ENCODE data around the gene KCNMA1.

KCNMA1 gene

DNA sequence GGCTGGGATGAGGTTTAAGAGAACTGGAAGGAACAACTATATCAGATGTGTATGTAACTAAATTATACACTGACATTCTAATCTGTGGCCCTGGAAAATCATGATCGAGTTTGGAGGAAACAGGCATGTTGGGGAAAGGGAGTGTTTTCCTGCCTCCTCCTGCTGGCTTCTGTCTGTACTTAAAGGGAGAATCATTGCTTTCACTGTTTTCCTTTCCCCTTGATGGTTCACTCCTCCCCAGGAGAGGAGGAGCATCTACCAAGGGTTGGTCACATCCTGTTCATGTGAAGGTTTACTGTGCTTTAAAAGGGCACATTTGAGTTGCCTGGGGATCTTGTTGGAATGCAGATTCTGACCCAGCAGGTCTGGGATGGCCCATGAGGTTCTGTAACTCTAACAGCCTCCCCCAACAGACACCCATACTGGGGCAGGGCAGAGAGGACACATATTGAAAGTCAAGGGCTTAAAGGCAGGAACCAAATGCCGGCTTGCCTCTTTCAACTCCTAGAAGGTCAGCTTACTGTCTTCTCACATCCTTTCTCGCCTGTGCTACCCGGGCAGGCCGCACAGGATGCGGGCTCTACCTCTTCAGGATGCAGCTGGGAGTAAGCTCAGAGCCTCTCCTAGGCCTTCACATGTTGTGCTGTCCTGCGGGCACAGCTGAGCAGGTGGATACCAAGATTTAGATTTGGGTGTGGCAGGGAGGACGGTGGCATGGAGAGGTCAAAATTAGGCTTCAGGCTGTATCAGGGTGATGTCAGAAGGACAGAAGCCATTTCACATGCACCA, 694.8 kb downstream of the KCNMA1 start:
- H3K27me3 ChIP-seq (ENCODE audit: control insufficient read depth, insufficient read depth, low read length) = no peaks in the 10 kb centered on the region
- peaks cover 6% of the 10 kb centered on the region for H3K4me1 ChIP-seq (ENCODE audit: control insufficient read depth, insufficient read depth, low read length)
- peaks cover 10% of the 10 kb centered on the region for H3K36me3 ChIP-seq (ENCODE audit: insufficient read depth, low read length)
- no peaks in the 10 kb centered on the region for H3K9me3 ChIP-seq (replicated peaks; ENCODE audit: low read length)
- no peak overlapping the region for H3K9ac ChIP-seq (ENCODE audit: low read depth, low read length)
- H3K4me2 ChIP-seq (ENCODE audit: low read length) = no peak overlapping the region
- H3K4me3 ChIP-seq (ENCODE audit: low read length) = no peak overlapping the region

GRCh38 chr10:76939933-76940468, 697.6 kb downstream of the KCNMA1 start:
- no peak overlapping the region for H3K4me2 ChIP-seq (ENCODE audit: low read length)
- H3K4me3 ChIP-seq (ENCODE audit: low read length) = no peak overlapping the region
- peaks cover 2% of the 10 kb centered on the region for H3K4me1 ChIP-seq (ENCODE audit: control insufficient read depth, insufficient read depth, low read length)
- H3K9me3 ChIP-seq (replicated peaks; ENCODE audit: low read length) = no peaks in the 10 kb centered on the region
- peaks cover 10% of the 10 kb centered on the region for H3K36me3 ChIP-seq (ENCODE audit: insufficient read depth, low read length)
- no peaks in the 10 kb centered on the region for H3K27me3 ChIP-seq (ENCODE audit: control insufficient read depth, insufficient read depth, low read length)
- no peak overlapping the region for H3K9ac ChIP-seq (ENCODE audit: low read depth, low read length)

- Histone ChIP-seq H3K27me3 (ENCODE audit: control insufficient read depth, insufficient read depth, low read length) (no peaks in the 10 kb centered on the region), H3K4me2 (ENCODE audit: low read length) (no peak overlapping the region), H3K9ac (ENCODE audit: low read depth, low read length) (no peak overlapping the region), H3K36me3 (ENCODE audit: insufficient read depth, low read length) (no peaks in the 10 kb centered on the region), H3K9me3 (replicated peaks; ENCODE audit: low read length) (no peaks in the 10 kb centered on the region), H3K4me3 (ENCODE audit: low read length) (no peak overlapping the region), H3K4me1 (ENCODE audit: control insufficient read depth, insufficient read depth, low read length) (no peaks in the 10 kb centered on the region)
Observed at GRCh38 chr10:76937181-76937600, 700.4 kb downstream of the KCNMA1 start.

DNA sequence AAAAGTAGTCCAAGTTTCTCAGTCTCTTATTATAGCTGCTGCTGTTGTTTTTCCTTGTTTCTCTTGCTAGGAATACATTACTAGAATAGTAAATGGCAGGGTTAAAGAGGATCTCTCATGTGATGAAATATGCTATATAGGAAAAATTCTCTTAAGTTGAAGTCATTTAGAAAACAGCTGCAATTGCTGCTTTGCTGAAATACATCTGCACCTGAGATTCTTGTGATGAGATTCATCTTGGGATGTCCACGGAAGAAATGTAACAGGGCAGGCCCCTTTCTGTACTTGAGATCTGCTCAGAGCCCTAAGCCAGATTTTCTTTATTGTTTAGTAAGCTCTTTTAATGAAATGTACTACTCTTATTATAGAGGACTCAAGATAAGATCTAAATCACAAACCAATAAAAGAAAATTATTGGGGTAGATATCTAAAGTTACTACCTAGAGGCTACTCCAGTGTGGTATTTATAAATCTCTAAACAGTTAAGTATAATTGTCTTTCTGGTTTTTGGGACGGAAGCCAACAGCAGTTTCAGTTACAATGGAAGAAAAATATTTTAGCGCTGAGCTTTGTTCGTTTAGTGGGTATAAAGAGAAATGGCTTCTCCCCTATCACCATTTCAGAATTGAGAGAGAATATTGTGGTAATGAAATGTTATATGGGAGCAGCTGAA, 701.5 kb downstream of the KCNMA1 start:
- no peak overlapping the region for H3K4me2 ChIP-seq (ENCODE audit: low read length)
- H3K9ac ChIP-seq (ENCODE audit: low read depth, low read length) = no peak overlapping the region
- no peak overlapping the region for H3K4me3 ChIP-seq (ENCODE audit: low read length)
- no peaks in the 10 kb centered on the region for H3K27me3 ChIP-seq (ENCODE audit: control insufficient read depth, insufficient read depth, low read length)
- no peaks in the 10 kb centered on the region for H3K4me1 ChIP-seq (ENCODE audit: control insufficient read depth, insufficient read depth, low read length)
- H3K36me3 ChIP-seq (ENCODE audit: insufficient read depth, low read length) = no peaks in the 10 kb centered on the region
- H3K9me3 ChIP-seq (replicated peaks; ENCODE audit: low read length) = no peaks in the 10 kb centered on the region

DNA sequence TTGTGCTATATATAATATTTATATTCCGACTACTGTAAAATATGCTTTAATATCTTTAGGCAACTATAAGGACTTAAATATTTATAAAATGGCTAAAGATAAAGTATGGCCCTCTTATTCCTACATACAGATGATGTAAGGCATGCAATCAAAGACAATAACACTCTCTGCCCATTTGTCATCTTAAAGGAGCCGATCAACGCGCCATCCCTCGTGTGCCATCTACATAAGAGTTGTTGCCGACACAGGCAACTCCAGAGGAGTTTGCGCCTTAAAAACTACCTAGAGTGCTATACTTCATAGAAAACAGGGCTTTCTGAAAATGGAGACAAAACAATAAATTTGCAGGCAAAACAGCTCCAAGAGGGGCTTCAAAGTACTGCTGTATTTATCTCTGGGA, 709.0 kb downstream of the KCNMA1 start:
- Histone ChIP-seq H3K9me3 (replicated peaks; ENCODE audit: low read length) (no peaks in the 10 kb centered on the region), H3K27me3 (ENCODE audit: control insufficient read depth, insufficient read depth, low read length) (no peaks in the 10 kb centered on the region), H3K4me3 (ENCODE audit: low read length) (no peak overlapping the region), H3K9ac (ENCODE audit: low read depth, low read length) (no peak overlapping the region), H3K4me2 (ENCODE audit: low read length) (no peak overlapping the region), H3K36me3 (ENCODE audit: insufficient read depth, low read length) (no peaks in the 10 kb centered on the region), H3K4me1 (ENCODE audit: control insufficient read depth, insufficient read depth, low read length) (no peaks in the 10 kb centered on the region)

GRCh38 chr10:76925636-76926405, 711.8 kb downstream of the KCNMA1 start:
- Histone ChIP-seq H3K4me2 (ENCODE audit: low read length) (no peak overlapping the region), H3K27me3 (ENCODE audit: control insufficient read depth, insufficient read depth, low read length) (no peaks in the 10 kb centered on the region), H3K4me3 (ENCODE audit: low read length) (no peak overlapping the region), H3K36me3 (ENCODE audit: insufficient read depth, low read length) (no peaks in the 10 kb centered on the region), H3K9ac (ENCODE audit: low read depth, low read length) (no peak overlapping the region), H3K4me1 (ENCODE audit: control insufficient read depth, insufficient read depth, low read length) (no peaks in the 10 kb centered on the region), H3K9me3 (replicated peaks; ENCODE audit: low read length) (no peaks in the 10 kb centered on the region)

- Histone ChIP-seq H3K4me3 (ENCODE audit: low read length) (no peak overlapping the region), H3K4me1 (ENCODE audit: control insufficient read depth, insufficient read depth, low read length) (no peaks in the 10 kb centered on the region), H3K9ac (ENCODE audit: low read depth, low read length) (no peak overlapping the region), H3K4me2 (ENCODE audit: low read length) (no peak overlapping the region), H3K27me3 (ENCODE audit: control insufficient read depth, insufficient read depth, low read length) (no peaks in the 10 kb centered on the region), H3K9me3 (replicated peaks; ENCODE audit: low read length) (no peaks in the 10 kb centered on the region), H3K36me3 (ENCODE audit: insufficient read depth, low read length) (no peaks in the 10 kb centered on the region)
Observed at GRCh38 chr10:76922666-76923065, 714.9 kb downstream of the KCNMA1 start.

- Histone ChIP-seq H3K9me3 (replicated peaks; ENCODE audit: low read length) (no peaks in the 10 kb centered on the region), H3K4me2 (ENCODE audit: low read length) (no peak overlapping the region), H3K27me3 (ENCODE audit: control insufficient read depth, insufficient read depth, low read length) (no peaks in the 10 kb centered on the region)
Observed at GRCh38 chr10:76921383-76922010, 716.1 kb downstream of the KCNMA1 start.

DNA sequence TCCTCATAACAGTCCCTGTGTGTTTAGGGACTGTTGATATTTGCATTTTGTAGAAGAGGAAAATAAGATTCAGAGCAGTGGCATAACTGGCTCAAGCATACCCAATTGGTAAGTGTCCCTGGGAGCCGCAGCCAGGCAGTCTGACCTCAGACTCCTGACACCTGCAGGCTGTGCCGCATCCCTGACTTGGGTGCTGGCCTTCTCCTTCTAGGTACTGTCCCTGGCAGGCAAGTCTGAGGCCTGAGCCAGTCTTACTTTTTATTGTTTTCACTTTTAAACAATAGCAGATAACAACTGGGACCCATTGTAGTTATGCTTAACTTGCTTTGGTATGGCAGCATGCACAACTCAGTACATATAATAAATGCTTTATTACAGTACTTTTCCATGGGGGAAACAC, 717.0 kb downstream of the KCNMA1 start:
- no peaks in the 10 kb centered on the region for H3K27me3 ChIP-seq (ENCODE audit: control insufficient read depth, insufficient read depth, low read length)
- H3K4me2 ChIP-seq (ENCODE audit: low read length) = no peak overlapping the region
- no peak overlapping the region for H3K4me3 ChIP-seq (ENCODE audit: low read length)
- H3K36me3 ChIP-seq (ENCODE audit: insufficient read depth, low read length) = no peaks in the 10 kb centered on the region
- H3K9ac ChIP-seq (ENCODE audit: low read depth, low read length) = no peak overlapping the region
- H3K9me3 ChIP-seq (replicated peaks; ENCODE audit: low read length) = no peaks in the 10 kb centered on the region
- no peaks in the 10 kb centered on the region for H3K4me1 ChIP-seq (ENCODE audit: control insufficient read depth, insufficient read depth, low read length)

More at GRCh38 chr10:76921383-76922010, 716.1 kb downstream of the KCNMA1 start:
- Histone ChIP-seq H3K9ac (ENCODE audit: low read depth, low read length) (no peak overlapping the region), H3K36me3 (ENCODE audit: insufficient read depth, low read length) (no peaks in the 10 kb centered on the region), H3K4me3 (ENCODE audit: low read length) (no peak overlapping the region), H3K4me1 (ENCODE audit: control insufficient read depth, insufficient read depth, low read length) (no peaks in the 10 kb centered on the region)

- Histone ChIP-seq H3K27me3 (ENCODE audit: control insufficient read depth, insufficient read depth, low read length) (no peaks in the 10 kb centered on the region), H3K9ac (ENCODE audit: low read depth, low read length) (no peak overlapping the region), H3K9me3 (replicated peaks; ENCODE audit: low read length) (no peaks in the 10 kb centered on the region), H3K4me2 (ENCODE audit: low read length) (no peak overlapping the region), H3K36me3 (ENCODE audit: insufficient read depth, low read length) (no peaks in the 10 kb centered on the region), H3K4me3 (ENCODE audit: low read length) (no peak overlapping the region), H3K4me1 (ENCODE audit: control insufficient read depth, insufficient read depth, low read length) (no peaks in the 10 kb centered on the region)
Observed at GRCh38 chr10:76918106-76918505, 719.5 kb downstream of the KCNMA1 start.

GRCh38 chr10:76917071-76917470, 720.5 kb downstream of the KCNMA1 start:
- no peak overlapping the region for H3K4me2 ChIP-seq (ENCODE audit: low read length)
- H3K9ac ChIP-seq (ENCODE audit: low read depth, low read length) = no peak overlapping the region

More at GRCh38 chr10:76917071-76917470, 720.5 kb downstream of the KCNMA1 start:
- Histone ChIP-seq H3K4me1 (ENCODE audit: control insufficient read depth, insufficient read depth, low read length) (no peaks in the 10 kb centered on the region), H3K27me3 (ENCODE audit: control insufficient read depth, insufficient read depth, low read length) (no peaks in the 10 kb centered on the region), H3K9me3 (replicated peaks; ENCODE audit: low read length) (no peaks in the 10 kb centered on the region), H3K36me3 (ENCODE audit: insufficient read depth, low read length) (no peaks in the 10 kb centered on the region), H3K4me3 (ENCODE audit: low read length) (no peak overlapping the region)

Measured in skeletal muscle satellite cell (primary cell).